NCI-H2227 treated with DMSO at 0.1 percent for 48 hours (cell line): Measurements from ENCODE around the gene EPB41L2.

ENCODE experiments used
- DNase-seq: peaks from one replicate; lab custom pipeline; 2025; lab: John Stamatoyannopoulos, UW

Gene EPB41L2

GRCh38 chr6:130796313-130796905, 266.6 kb downstream of the EPB41L2 start:
- DNase-seq = no peak

DNA sequence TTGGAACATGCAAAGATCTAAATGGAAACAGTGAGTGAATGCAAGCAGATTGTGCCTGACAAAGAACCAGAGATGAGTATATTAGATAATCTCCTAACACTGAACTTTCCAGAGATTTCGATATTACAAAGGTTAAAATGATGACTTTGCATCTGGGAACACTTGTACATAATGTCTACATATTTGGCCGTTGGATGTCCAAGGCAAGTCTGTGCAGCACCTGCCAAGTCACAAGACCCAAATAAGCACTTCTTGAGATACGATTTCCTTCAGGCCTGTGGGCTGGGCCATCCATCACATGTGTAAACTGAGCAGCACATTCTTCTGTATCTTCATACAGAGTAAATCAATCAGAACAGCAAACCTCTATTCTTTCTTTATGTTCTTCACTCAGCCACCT, 268.3 kb downstream of the EPB41L2 start:
- no peak for DNase-seq

DNA sequence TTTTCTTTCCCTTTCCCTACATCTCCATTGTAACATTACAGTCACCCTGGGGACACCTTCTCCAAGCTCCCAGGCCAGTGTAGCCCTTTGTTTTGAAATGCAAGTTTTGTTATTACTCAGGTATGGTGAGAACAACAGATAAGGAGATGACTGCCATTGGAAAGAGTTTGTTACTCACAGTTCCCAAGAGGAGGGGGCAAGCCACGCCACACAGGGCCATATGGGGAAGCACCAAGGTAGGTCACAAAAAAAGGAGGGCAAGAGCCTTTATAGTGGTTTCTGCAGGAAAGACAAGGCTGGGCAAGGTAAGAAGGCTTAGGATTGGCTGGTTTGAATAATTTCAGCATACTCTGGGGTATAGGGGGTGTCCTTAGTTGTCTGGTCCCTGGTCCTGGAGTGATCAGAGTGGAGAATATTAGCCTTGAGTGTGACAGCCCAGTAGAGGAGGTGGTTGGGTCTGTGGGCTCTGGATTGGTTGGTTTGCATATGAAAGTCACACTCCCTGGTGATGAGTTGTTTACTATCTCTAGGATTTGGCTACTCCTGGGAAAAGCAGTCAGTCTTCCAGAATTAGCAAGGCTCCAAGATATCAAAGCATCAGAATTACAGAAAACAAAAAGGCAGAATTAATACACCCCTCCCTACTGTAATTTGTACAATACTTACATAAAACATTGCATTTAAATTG, 268.9 kb downstream of the EPB41L2 start:
- DNase-seq = no peak
